K562 (cell line): Measurements from ENCODE around the gene C12orf43. TPM values are rescaled to one million over a fixed set of nuclear protein-coding genes. Genes with fewer than 3 reads are reported as not detected.

ENCODE experiments used
- CBFA2T2 ChIP-seq: fragments of 450-650 bp; conservative IDR thresholded peaks from 2 replicates; pipeline ENCODE4 v1.6.1; 2017; ENCODE audit warnings: mild to moderate bottlenecking
- CHD2 ChIP-seq: IDR thresholded peaks from 2 replicates; pipeline ENCODE4 v1.6.1; 2011; ENCODE audit warnings: low read depth, low read length
- CHD4 ChIP-seq: fragments of 200-600 bp; sonication (generic); IDR thresholded peaks from 3 replicates; pipeline ENCODE4 v1.6.1; 2012; ENCODE audit warnings: low read depth, mild to moderate bottlenecking, mixed read lengths, low read length, inconsistent platforms; ENCODE audit not compliant: insufficient read depth, insufficient replicate concordance, poor library complexity, severe bottlenecking
- DIDO1 ChIP-seq: fragments of 450-650 bp; IDR thresholded peaks from 2 replicates; pipeline ENCODE4 v1.6.1; 2016; ENCODE audit warnings: low read depth, missing biosample characterization, missing genetic modification characterization
- FOSL1 ChIP-seq: fragments of 200-800 bp; sonication (Bioruptor generic); conservative IDR thresholded peaks from 2 replicates; pipeline ENCODE4 v1.6.1; 2016; ENCODE audit warnings: missing genetic modification characterization, missing compliant biosample characterization
- GABPB1 ChIP-seq: sonication (generic); formaldehyde crosslinking; IDR thresholded peaks from 2 replicates; pipeline ENCODE4 v1.8.0; 2022; ENCODE audit warnings: mild to moderate bottlenecking, missing genetic modification reagents
- GATAD2A ChIP-seq: fragments of 450-650 bp; IDR thresholded peaks from 2 replicates; pipeline ENCODE4 v1.6.1; 2017
- HNRNPUL1 ChIP-seq: fragments of 200-400 bp; formaldehyde crosslinking; IDR thresholded peaks from 2 replicates; pipeline ENCODE4 v1.6.1; 2017; ENCODE audit warnings: low read length
- JUN ChIP-seq, 2 experiments: sonication (generic) in 1 of 2; formaldehyde crosslinking in 1 of 2; IDR thresholded peaks; 2 replicates each; pipeline versions ENCODE4 v1.6.1 to v1.8.0; 2012 to 2022; ENCODE audit warnings: borderline replicate concordance in 2 of 2, mild to moderate bottlenecking in 2 of 2, improper control_type of control experiment in 1 of 2, low read depth in 1 of 2, low read length in 1 of 2, missing genetic modification reagents in 1 of 2
- MCM7 ChIP-seq, 2 experiments: fragments of 450-650 bp; IDR thresholded peaks; 2 replicates each; pipeline ENCODE4 v1.6.1; 2016 to 2018
- MTA1 ChIP-seq: fragments of 450-650 bp; IDR thresholded peaks from 2 replicates; pipeline ENCODE4 v1.6.1; 2017; ENCODE audit warnings: borderline replicate concordance
- MYC ChIP-seq, 2 experiments: fragments of 250-450 bp in 1 of 2; sonication (Bioruptor Pico) in 1 of 2; IDR thresholded peaks; 2 replicates each; pipeline versions ENCODE4 v1.5.1 to v1.6.1; 2012 to 2021; ENCODE audit warnings: low read depth in 2 of 2, borderline replicate concordance in 1 of 2, improper control_type of control experiment in 1 of 2, low read length in 1 of 2, mild to moderate bottlenecking in 1 of 2, moderate library complexity in 1 of 2
- NFATC3 ChIP-seq: fragments of 450-650 bp; IDR thresholded peaks from 2 replicates; pipeline ENCODE4 v1.6.1; 2017; ENCODE audit warnings: mild to moderate bottlenecking
- POLR2B ChIP-seq: fragments of 450-650 bp; IDR thresholded peaks from 2 replicates; pipeline ENCODE4 v1.6.1; 2018; ENCODE audit warnings: low read depth; ENCODE audit not compliant: partially characterized antibody
- SMAD2 ChIP-seq: fragments of 150-350 bp; IDR thresholded peaks from 2 replicates; pipeline ENCODE4 v1.6.1; 2014; ENCODE audit warnings: low read depth, mild to moderate bottlenecking, low read length
- SMARCA5 ChIP-seq: fragments of 450-650 bp; IDR thresholded peaks from 2 replicates; pipeline ENCODE4 v1.6.1; 2016
- TBP ChIP-seq: optimal IDR thresholded peaks from 2 replicates; pipeline ENCODE3; 2011; ENCODE audit warnings: low read depth, low read length, improper control_type of control experiment
- ZNF830 ChIP-seq: fragments of 250-450 bp; sonication (Bioruptor Pico); IDR thresholded peaks from 2 replicates; pipeline ENCODE4 v1.5.0; 2021; ENCODE audit warnings: mild to moderate bottlenecking
- polyA plus RNA-seq, 8 experiments: library from polyadenylated mRNA; depleted of rRNA in 4 of 8; stranded (reverse) in 5 of 8; unstranded in 3 of 8; fragments of >200 nt; fragmentation: Nextera tagmentation in 2 of 8; fragmentation: Illumina TruSeq in 1 of 8; extraction: Ambion mirVana in 2 of 8; extraction: Trizol in 1 of 8; gene quantifications; 2 replicates each; pipeline versions ENCODE4 v1.2.1 to v1.2.3, GENCODE V29; 2011 to 2014; ENCODE audit warnings: inconsistent platforms in 1 of 8, missing spikeins in 1 of 8
- total RNA-seq, 7 experiments: library from RNA; depleted of rRNA in 6 of 7; stranded (reverse); fragments of >200 nt in 6 of 7; fragmentation: Illumina TruSeq in 2 of 7; extraction: Trizol in 2 of 7; gene quantifications; 2 replicates each; pipeline versions ENCODE4 v1.2.1 to v1.2.3, GENCODE V29; 2011 to 2021; ENCODE audit warnings: low replicate concordance in 1 of 7
- TF ChIP-seq, protein P1 (sequence below): IDR thresholded peaks from 2 replicates; pipeline ENCODE4 v1.6.1; 2016; ENCODE audit warnings: missing genetic modification characterization, missing compliant biosample characterization
- TF ChIP-seq, protein P2 (sequence below): fragments of 250-450 bp; sonication (Bioruptor Pico); IDR thresholded peaks from 2 replicates; pipeline ENCODE4 v1.5.0; 2020; ENCODE audit warnings: mild to moderate bottlenecking
- TF ChIP-seq, protein P3 (sequence below), 2 experiments: fragments of 250-450 bp in 1 of 2; fragments of 450-650 bp in 1 of 2; sonication (Bioruptor Pico) in 1 of 2; IDR thresholded peaks; 2 replicates each; pipeline versions ENCODE4 v1.6.1 to v1.8.0; 2016 to 2021; ENCODE audit warnings: mild to moderate bottlenecking in 2 of 2, moderate library complexity in 2 of 2, missing compliant biosample characterization in 1 of 2, missing genetic modification characterization in 1 of 2
- TF ChIP-seq, protein P4 (sequence below): sonication (generic); formaldehyde crosslinking; IDR thresholded peaks from 2 replicates; pipeline ENCODE4 v1.8.0; 2022; ENCODE audit warnings: mild to moderate bottlenecking, missing genetic modification reagents
- TF ChIP-seq, protein P5 (sequence below): fragments of 450-650 bp; IDR thresholded peaks from 2 replicates; pipeline ENCODE4 v1.6.1; 2016; ENCODE audit warnings: low read depth, mild to moderate bottlenecking, moderate library complexity

C12orf43 gene
- total and polyA plus RNA-seq, 9 of the 15 experiments (the other 6 are each of a cell fraction or from before 2014, with no cell fraction given): 4.3 to 22.2 (median 16.8) TPM

DNA sequence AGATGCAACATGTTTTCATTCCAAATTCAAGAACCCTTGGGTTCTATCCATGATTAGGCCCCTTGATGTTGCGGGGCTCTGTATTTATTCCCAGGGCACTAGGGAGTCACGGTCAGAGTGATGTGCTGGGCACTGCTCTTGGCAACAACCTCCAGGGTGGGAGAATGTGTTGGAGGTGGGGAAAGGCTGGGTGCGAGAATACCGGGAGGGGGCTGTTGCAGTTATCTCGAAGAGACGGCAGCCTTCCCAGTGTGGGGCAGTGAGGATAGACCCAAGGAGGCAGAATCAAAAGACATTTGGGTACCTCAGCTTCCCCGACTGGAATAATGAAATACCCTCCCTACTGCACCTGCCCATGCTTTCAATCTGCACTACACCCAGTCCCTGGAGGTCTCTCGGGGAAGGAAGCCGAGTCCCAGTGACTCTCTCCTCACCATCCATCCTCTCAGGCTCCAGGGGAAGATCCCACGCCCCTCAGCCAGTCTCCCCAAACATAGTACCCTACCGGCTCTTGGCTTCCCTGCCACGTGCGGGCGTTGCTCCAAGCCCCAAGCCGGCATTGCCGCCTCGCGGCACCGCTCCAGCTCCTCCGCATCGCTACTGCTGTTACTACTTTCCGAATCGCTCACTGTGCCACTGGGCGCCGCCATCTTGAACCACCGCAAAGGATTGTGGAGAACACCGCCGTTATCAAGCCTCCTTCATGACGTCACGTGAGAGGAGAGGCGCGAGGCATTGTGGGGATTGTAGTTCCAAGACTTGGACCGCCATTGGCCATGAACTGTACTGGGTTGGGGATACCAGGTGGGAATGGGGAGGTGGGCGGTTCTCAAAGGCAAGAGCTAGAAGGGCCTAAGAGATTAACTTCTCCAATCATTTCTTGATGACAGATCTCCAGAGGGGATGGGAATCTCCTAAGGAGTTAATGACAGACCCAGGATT is at the start of gene C12orf43 (continued):
- TF ChIP-seq, protein P1, sequence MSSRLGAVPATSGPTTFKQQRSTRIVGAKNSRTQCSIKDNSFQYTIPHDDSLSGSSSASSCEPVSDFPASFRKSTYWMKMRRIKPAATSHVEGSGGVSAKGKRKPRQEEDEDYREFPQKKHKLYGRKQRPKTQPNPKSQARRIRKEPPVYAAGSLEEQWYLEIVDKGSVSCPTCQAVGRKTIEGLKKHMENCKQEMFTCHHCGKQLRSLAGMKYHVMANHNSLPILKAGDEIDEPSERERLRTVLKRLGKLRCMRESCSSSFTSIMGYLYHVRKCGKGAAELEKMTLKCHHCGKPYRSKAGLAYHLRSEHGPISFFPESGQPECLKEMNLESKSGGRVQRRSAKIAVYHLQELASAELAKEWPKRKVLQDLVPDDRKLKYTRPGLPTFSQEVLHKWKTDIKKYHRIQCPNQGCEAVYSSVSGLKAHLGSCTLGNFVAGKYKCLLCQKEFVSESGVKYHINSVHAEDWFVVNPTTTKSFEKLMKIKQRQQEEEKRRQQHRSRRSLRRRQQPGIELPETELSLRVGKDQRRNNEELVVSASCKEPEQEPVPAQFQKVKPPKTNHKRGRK: no peak
- TF ChIP-seq CHD4 (no peak), CHD2 (peak; percentile 66), SMAD2 (no peak), HNRNPUL1 (no peak), GABPB1 (peak; percentile 77; the same call in 1 of the 2 replicates), JUN (IDR thresholded peaks at IDR 0.05; ENCODE audit: borderline replicate concordance, low read depth, low read length) (peak; percentile 76; the same call in 1 of the 2 replicates), JUN (CRISPR knock-in tag; IDR thresholded peaks at IDR 0.05; ENCODE audit: borderline replicate concordance) (no peak), MTA1 (no peak), MYC (IDR thresholded peaks at IDR 0.05; ENCODE audit: low read depth, low read length) (peak; percentile 57), MYC (CRISPR knock-in tag; IDR thresholded peaks at IDR 0.05; ENCODE audit: borderline replicate concordance, low read depth) (peak; percentile 52; the same call in 1 of the 2 replicates), NFATC3 (no peak), TBP (peak; percentile 92), POLR2B (peak; percentile 67), SMARCA5 (no peak), DIDO1 (tag) (peak; percentile 94), FOSL1 (tag) (peak; percentile 12; the same call in 1 of the 2 replicates), CBFA2T2 (peak; percentile 44), GATAD2A (no peak), ZNF830 (CRISPR knock-in tag) (no peak), MCM7 (IDR thresholded peaks at IDR 0.05) (no peak)
- TF ChIP-seq, protein P2, sequence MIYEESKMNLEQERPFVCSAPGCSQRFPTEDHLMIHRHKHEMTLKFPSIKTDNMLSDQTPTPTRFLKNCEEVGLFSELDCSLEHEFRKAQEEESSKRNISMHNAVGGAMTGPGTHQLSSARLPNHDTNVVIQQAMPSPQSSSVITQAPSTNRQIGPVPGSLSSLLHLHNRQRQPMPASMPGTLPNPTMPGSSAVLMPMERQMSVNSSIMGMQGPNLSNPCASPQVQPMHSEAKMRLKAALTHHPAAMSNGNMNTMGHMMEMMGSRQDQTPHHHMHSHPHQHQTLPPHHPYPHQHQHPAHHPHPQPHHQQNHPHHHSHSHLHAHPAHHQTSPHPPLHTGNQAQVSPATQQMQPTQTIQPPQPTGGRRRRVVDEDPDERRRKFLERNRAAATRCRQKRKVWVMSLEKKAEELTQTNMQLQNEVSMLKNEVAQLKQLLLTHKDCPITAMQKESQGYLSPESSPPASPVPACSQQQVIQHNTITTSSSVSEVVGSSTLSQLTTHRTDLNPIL: no peak
- TF ChIP-seq, protein P3, sequence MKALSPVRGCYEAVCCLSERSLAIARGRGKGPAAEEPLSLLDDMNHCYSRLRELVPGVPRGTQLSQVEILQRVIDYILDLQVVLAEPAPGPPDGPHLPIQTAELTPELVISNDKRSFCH (CRISPR knock-in tag; IDR thresholded peaks at IDR 0.05): no peak
- TF ChIP-seq, protein P3 (tag; IDR thresholded peaks at IDR 0.05): 0 out of 2 replicates have a peak, but pooled peaks have one; percentile 29
- TF ChIP-seq, protein P4, sequence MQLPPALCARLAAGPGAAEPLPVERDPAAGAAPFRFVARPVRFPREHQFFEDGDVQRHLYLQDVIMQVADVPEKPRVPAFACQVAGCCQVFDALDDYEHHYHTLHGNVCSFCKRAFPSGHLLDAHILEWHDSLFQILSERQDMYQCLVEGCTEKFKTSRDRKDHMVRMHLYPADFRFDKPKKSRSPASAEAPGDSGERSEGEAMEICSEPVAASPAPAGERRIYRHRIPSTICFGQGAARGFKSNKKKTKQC (CRISPR knock-in tag): peak; percentile 34; the same call in 1 of the 2 replicates
- TF ChIP-seq, protein P5, sequence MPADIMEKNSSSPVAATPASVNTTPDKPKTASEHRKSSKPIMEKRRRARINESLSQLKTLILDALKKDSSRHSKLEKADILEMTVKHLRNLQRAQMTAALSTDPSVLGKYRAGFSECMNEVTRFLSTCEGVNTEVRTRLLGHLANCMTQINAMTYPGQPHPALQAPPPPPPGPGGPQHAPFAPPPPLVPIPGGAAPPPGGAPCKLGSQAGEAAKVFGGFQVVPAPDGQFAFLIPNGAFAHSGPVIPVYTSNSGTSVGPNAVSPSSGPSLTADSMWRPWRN: no peak
